Astrocyte (in vitro differentiated cells and primary cell): ENCODE results near the gene FCHO2.
"Not testable (repeated sequence)": the region's sequence is repeated elsewhere in the genome, so short reads cannot be mapped to it uniquely, and the experiment has no call there.

Experiments used
- EZH2 ChIP-seq: IDR thresholded peaks from 2 replicates; pipeline ENCODE4 v1.6.1; 2012; ENCODE audit warnings: mild to moderate bottlenecking, low read length, inconsistent platforms; ENCODE audit not compliant: insufficient read depth
- TF ChIP-seq, protein P1 (sequence below): IDR thresholded peaks from 2 replicates; pipeline ENCODE4 v1.5.1; 2011; ENCODE audit warnings: low read depth, mild to moderate bottlenecking, inconsistent platforms, low read length, moderate library complexity; ENCODE audit not compliant: insufficient read depth

DNA sequence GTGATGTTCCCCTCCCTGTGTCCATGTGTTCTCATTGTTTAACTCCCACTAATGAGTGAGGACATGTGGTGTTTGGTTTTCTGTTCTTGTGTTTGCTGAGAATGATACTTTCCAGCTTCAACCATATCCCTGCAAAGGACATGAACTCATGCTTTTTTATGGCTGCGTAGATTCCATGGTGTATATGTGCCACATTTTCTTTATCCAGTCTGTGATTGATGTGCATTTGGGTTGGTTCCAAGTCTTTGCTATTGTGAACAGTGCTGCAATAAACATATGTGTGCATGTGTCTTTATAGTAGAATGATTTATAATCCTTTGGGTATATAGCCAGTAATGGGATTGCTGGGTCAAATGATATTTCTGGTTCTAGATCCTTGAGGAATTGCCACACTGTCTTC is 21.0 kb downstream of the FCHO2 start:
- TF ChIP-seq, protein P1, sequence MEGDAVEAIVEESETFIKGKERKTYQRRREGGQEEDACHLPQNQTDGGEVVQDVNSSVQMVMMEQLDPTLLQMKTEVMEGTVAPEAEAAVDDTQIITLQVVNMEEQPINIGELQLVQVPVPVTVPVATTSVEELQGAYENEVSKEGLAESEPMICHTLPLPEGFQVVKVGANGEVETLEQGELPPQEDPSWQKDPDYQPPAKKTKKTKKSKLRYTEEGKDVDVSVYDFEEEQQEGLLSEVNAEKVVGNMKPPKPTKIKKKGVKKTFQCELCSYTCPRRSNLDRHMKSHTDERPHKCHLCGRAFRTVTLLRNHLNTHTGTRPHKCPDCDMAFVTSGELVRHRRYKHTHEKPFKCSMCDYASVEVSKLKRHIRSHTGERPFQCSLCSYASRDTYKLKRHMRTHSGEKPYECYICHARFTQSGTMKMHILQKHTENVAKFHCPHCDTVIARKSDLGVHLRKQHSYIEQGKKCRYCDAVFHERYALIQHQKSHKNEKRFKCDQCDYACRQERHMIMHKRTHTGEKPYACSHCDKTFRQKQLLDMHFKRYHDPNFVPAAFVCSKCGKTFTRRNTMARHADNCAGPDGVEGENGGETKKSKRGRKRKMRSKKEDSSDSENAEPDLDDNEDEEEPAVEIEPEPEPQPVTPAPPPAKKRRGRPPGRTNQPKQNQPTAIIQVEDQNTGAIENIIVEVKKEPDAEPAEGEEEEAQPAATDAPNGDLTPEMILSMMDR: not testable (repeated sequence)
- TF ChIP-seq EZH2: not testable (repeated sequence)
